ENCODE measurements around the gene DSE. TPM values are rescaled to one million over a fixed set of nuclear protein-coding genes. Genes with fewer than 3 reads are reported as not detected.

The DSE gene
- polyA plus RNA-seq, 1 donor from 2014 or later, result 15.0 TPM

- Histone ChIP-seq H3K4me2 (ENCODE audit: low read length) (no peak overlapping the region), H2AFZ (ENCODE audit: low read depth, low read length) (no peak overlapping the region), H3K9ac (ENCODE audit: low read length) (no peak overlapping the region), H3F3A (ENCODE audit: insufficient read depth, low read length, poor library complexity, severe bottlenecking) (no peaks in the 10 kb centered on the region), H3K27me3 (ENCODE audit: insufficient read depth, low read depth, low read length) (no peaks in the 10 kb centered on the region), H3K79me2 (replicated peaks; ENCODE audit: insufficient read depth, low read length) (no peaks in the 10 kb centered on the region), H3K27ac (ENCODE audit: low read length) (no peak overlapping the region), H4K20me1 (ENCODE audit: insufficient read depth) (no peaks in the 10 kb centered on the region), H3K9me2 (ENCODE audit: insufficient read depth, low read length) (no peaks in the 10 kb centered on the region), H3K4me3 (ENCODE audit: low read length) (no peak overlapping the region), H3K9me3 (ENCODE audit: low read length) (no peaks in the 10 kb centered on the region), H3K36me3 (ENCODE audit: insufficient read depth, low read length) (no peaks in the 10 kb centered on the region)
- TF ChIP-seq CTCF (IDR thresholded peaks at IDR 0.05; ENCODE audit: poor library complexity, severe bottlenecking) (no peak), MXI1 (conservative IDR thresholded peaks at IDR 0.05; ENCODE audit: poor library complexity, severe bottlenecking) (no peak), EP300 (conservative IDR thresholded peaks at IDR 0.05; ENCODE audit: poor library complexity, severe bottlenecking) (no peak), POLR2AphosphoS5 (IDR thresholded peaks at IDR 0.05) (no peak), RAD21 (conservative IDR thresholded peaks at IDR 0.05) (no peak), SMC3 (conservative IDR thresholded peaks at IDR 0.05; ENCODE audit: poor library complexity) (no peak), EZH2 (IDR thresholded peaks at IDR 0.05; ENCODE audit: borderline replicate concordance, insufficient read depth, low read length, poor library complexity, severe bottlenecking) (no peak), REST (IDR thresholded peaks at IDR 0.05; ENCODE audit: borderline replicate concordance) (no peak), TAF1 (IDR thresholded peaks at IDR 0.05; ENCODE audit: low read depth) (no peak)
Measured at GRCh38 chr6:116420341-116420740, 49.6 kb downstream of the DSE start.

- H3K9me2 ChIP-seq (ENCODE audit: insufficient read depth, low read length), result no peaks in the 10 kb centered on the region
- H3K27ac ChIP-seq (ENCODE audit: low read length), result no peak overlapping the region
- H3K4me2 ChIP-seq (ENCODE audit: low read length), result no peak overlapping the region
- no peaks in the 10 kb centered on the region for H3K9me3 ChIP-seq (ENCODE audit: low read length)
- no peak overlapping the region for H3K4me3 ChIP-seq (ENCODE audit: low read length)
- H2AFZ ChIP-seq (ENCODE audit: low read depth, low read length), result no peak overlapping the region
- no peaks in the 10 kb centered on the region for H3K79me2 ChIP-seq (replicated peaks; ENCODE audit: insufficient read depth, low read length)
- H3K9ac ChIP-seq (ENCODE audit: low read length), result no peak overlapping the region
- H3F3A ChIP-seq (ENCODE audit: insufficient read depth, low read length, poor library complexity, severe bottlenecking), result no peaks in the 10 kb centered on the region
- TF ChIP-seq EZH2 (IDR thresholded peaks at IDR 0.05; ENCODE audit: borderline replicate concordance, insufficient read depth, low read length, poor library complexity, severe bottlenecking) (no peak), MXI1 (conservative IDR thresholded peaks at IDR 0.05; ENCODE audit: poor library complexity, severe bottlenecking) (no peak), REST (IDR thresholded peaks at IDR 0.05; ENCODE audit: borderline replicate concordance) (no peak), TAF1 (IDR thresholded peaks at IDR 0.05; ENCODE audit: low read depth) (no peak), CTCF (IDR thresholded peaks at IDR 0.05; ENCODE audit: poor library complexity, severe bottlenecking) (no peak)
- H3K27me3 ChIP-seq (ENCODE audit: insufficient read depth, low read depth, low read length), result no peaks in the 10 kb centered on the region
- no peaks in the 10 kb centered on the region for H3K36me3 ChIP-seq (ENCODE audit: insufficient read depth, low read length)
- H4K20me1 ChIP-seq (ENCODE audit: insufficient read depth), result no peaks in the 10 kb centered on the region
Measured at GRCh38 chr6:116422238-116422637, 51.5 kb downstream of the DSE start.

All from neural cell (in vitro differentiated cells).